Measurements from ENCODE around the gene CCDC171.
"Not testable (repeated sequence)": the region's sequence is repeated elsewhere in the genome, so short reads cannot be mapped to it uniquely, and the experiment has no call there.

CCDC171 gene

GRCh38 chr9:15769547-15769946, 216.7 kb downstream of the CCDC171 start:
- DNase-seq = no peak

DNA sequence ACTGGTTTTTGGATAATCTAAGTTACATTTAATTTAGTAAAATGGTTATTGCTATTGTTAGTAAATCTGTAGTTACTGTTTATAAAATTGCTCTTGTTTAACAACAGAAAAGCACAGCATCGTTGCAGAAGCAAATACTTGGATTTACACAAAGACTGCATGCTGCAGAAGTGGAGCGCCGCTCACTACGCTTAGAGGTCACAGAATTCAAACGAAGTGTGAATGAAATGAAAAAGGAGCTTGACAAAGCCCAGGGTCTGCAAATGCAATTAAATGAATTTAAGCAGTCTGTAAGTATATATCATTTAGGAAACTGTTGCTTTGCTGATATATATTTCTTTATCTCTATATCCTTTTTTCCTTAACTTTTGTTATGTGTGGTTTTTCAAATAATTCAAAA, 226.0 kb downstream of the CCDC171 start:
- DNase-seq = no peak

- DNase-seq = no peak
Observed at GRCh38 chr9:15782106-15782505, 229.3 kb downstream of the CCDC171 start.

DNA sequence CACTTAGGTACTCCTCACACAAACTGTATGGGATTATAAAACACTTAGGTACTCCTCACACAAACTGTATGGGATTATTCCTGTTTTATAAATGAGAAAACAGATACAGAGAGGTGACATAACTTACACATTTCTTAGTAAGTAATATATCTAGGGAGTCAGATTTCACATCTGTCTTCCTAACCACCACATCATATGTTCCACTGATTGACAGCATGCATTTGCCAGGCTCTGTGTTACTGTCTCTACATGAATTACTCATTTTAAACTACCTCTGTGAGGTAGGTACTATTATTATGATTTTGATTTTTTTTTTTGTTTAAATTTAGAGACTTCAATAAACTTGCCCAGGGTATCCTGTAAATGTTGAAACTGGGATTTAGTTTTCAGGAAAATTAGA, 232.7 kb downstream of the CCDC171 start:
- DNase-seq = no peak

GRCh38 chr9:15786616-15787015, 233.8 kb downstream of the CCDC171 start:
- no peak for DNase-seq

DNA sequence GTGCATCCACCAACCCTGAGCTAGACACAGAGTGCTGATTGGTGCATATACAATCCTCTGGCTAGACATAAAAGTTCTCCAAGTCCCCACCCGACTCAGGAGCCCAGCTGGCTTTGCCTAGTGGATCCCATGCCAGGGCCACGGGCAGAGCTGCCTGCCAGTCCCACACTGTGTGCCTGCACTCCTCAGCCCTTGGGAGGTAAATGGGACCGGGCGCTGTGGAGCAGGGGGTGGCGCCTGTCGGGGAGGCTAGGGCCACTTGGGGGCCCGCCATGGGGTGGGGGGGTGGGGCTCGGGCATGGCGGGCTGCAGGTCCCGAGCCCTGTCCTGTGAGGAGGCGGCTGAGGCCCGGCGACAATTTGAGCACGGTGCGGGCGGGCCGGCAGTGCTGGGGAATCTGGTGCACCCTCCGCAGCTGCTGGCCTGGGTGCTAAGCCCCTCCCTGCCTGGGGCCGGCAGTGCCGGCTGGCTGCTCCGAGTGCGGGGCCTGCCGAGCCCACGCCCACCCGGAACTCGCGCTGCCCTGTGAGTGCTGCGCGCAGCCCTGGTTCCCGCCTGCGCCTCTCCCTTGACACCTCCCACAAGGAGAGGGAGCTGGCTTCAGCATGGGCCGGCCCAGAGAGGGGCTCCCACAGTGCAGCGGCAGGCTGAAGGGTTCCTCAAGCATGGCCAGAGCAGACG, 257.5 kb downstream of the CCDC171 start:
- not testable (repeated sequence) for DNase-seq

DNA sequence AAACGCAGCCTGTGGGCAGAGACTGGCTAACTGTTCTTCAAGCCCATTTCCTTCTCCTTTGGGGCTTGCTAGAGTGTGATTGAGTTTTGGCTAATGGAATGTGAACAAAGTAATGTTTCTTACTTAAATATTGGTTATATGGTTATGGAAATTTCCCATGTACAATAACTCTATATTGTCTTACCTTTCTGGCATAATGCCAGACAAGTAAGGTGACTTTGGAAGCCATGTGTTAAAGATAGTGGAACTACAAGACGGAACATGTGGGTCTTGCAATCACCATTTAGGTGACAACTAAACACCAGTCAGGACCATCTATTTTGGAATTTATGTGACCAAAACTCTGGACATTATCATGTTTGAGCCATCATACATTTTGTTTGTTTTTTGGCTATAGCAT, 260.2 kb downstream of the CCDC171 start:
- no peak for DNase-seq

DNA sequence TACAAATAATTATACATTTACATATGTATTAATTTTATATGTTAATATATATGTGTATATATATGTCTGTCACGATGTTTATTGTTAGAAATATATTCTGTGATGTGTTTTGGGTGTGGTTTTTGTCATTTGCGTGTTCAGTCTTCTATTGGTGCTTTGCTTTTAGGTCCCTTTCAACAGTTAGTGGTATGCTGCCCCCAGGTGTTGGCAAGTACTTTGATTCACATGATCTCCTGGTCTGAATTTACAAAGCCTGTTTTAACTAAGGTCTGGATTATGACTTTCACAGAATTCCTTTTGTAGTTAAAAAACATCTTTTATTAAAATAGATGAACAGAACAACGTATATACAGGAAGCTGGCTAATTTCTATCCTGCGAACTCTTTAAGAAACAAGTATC, 271.5 kb downstream of the CCDC171 start:
- DNase-seq = no peak

DNA sequence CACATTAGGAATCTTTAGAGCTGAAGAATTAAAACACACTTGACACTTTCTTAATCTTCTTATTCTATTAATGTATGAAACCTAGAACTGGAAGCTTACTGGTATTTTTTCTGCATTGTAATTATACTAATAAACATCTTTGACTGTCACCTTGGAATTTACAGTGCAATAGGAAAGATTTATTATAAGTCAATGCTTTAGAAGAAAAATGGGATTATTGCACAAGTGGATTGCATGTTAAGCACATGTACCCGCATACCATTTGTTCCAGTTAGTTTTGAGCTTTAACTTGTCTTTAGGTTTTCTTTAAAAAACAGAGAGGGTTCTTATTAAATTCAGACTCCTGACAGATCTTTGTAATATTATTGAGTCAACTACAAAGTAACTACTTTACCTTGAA, 278.5 kb downstream of the CCDC171 start:
- no peak for DNase-seq

- DNase-seq = no peak
Observed at GRCh38 chr9:15834541-15834940, 281.7 kb downstream of the CCDC171 start.

DNA sequence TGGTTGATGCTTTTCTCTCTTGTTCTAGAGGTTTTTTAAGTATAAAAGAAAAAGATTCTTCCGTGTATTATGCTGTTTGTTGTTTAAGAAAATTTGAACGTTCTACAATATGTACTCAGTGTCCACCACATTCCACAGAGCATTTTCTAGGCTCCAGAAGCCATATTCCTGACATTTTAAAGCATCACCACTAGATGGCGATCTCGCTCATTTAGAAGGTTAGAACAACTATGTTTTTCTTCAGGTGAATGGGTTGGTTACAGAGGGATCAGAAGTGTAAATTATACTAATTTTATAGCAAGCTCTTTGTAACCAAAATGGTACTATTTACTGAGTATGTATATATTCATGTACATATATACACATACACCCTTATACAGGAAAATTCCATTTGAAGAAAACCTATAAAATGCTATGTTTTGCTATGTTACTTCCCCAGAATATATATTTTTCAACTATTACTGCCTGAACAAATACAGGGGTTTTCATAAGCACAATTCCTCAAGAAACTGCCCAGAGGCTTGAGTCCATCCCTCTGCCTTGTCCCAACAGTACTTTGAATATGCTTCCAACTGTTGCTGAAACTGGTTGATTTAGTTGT, 284.3 kb downstream of the CCDC171 start:
- DNase-seq = no peak

GRCh38 chr9:15842051-15842450, 289.2 kb downstream of the CCDC171 start:
- DNase-seq = no peak

GRCh38 chr9:15843316-15843715, 290.5 kb downstream of the CCDC171 start:
- no peak for DNase-seq

DNA sequence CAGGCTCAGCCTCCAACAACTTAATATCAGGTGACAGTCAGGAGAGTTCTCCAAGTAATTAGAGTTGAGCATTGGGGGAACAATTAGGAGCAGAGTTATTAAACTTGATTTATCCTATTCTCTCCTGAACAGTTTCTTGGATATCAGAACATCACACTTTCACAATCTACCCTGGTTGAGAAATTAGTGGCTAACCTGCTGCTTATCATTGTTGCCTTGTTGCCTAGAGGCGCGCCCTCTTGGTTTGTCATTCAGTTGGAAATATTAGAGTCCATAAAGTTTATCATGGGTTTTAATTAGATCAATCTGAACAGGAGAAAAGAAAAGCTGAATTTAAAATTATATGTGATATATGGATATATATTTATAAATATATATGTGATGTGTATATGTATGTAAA, 291.1 kb downstream of the CCDC171 start:
- no peak for DNase-seq

GRCh38 chr9:15846611-15847010, 293.8 kb downstream of the CCDC171 start:
- DNase-seq = no peak

GRCh38 chr9:15849871-15850270, 297.0 kb downstream of the CCDC171 start:
- no peak for DNase-seq

- DNase-seq = no peak
Observed at GRCh38 chr9:15851766-15852165, 298.9 kb downstream of the CCDC171 start.

DNA sequence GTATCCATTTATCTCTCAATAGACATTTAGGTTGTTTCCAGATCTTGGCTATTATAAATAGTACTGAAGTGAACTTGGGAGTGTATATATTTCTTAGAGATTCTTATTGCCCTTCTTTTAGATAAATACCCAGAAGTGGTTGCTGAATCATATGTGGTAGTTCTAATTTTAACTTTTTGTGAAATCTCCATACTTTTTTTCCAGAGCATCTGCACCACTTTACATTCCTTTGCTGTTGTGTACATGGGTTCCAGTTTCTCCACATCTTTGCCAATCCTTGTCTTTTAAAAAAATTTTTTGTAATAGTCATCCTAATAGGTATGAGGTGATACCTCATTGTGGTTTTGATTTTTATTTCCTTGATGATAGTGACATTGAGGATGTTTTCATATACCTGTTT, 303.7 kb downstream of the CCDC171 start:
- DNase-seq = no peak

GRCh38 chr9:15867334-15867733, 314.5 kb downstream of the CCDC171 start:
- DNase-seq = no peak

DNA sequence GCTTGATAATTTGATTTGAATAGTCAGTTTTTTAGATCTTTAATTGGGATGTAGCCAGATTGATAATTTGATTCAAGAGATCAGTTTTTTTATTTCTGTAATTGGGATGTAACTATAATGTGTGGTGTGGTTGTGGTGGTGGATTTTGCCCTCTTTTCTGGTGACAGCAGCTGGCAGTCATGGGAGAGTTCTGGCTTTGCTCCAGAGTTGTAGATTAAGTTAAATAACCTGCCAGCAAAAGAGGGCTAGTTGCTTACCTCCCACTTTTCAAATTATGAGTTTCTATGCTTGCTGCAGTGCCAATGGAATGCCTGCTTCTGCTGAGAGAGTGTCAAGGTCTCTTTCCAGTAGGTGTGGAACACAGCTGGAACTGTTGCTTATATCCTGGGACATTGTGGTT, 315.1 kb downstream of the CCDC171 start:
- DNase-seq = no peak

DNA sequence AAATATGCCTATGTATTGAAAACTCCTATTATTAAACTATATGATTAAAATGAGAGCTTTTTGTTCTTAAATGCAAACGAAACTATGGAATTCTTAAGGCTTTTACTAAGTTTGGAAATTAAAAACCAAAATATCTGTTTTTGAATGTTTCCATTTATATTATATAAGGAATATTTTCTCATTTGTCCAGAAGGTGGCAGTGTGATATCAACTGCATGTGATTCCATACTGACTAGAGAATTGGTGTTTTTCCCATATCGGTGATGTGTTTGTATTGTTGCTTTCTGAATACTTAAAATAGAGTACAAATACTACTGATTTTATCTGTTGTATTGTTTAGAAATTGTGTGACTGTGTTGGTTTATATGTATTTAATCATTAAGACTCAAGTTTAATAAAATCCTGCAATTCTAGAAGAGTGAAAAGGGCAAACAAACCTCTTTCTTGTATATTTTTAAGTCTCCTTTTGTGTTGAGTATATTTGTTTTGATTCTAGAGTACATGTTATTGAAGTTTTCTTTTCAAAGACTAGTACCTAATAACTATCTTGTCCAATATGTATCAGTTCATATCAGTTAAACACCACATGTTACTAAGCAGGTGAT, 320.8 kb downstream of the CCDC171 start:
- DNase-seq = no peak

DNA sequence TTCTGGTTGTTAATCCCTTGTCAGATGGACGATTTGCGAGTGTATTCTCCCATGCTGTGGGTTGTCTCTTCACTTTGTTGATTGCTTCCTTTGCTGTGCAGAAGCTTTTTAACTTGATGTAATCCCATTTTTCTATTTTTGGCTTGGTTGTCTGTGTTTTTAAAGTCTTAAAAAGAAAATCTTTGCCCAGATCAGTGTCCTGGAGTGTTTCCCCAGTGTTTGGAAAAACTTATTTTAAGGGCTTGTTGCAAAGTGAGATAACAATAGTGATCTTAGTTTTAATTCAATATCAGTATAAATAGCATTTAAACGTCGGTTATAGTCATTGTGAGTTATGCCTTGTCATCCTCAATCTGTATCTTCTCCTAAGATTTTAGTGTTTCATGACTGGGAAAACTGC, 329.5 kb downstream of the CCDC171 start:
- no peak for DNase-seq

- no peak for DNase-seq
Observed at GRCh38 chr9:15882883-15883282, 330.0 kb downstream of the CCDC171 start.

GRCh38 chr9:15885464-15885863, 332.6 kb downstream of the CCDC171 start:
- no peak for DNase-seq

GRCh38 chr9:15889555-15889954, 336.7 kb downstream of the CCDC171 start:
- no peak for DNase-seq

All from GOT3 (cell line).